ENCODE measurements around the gene L3MBTL3. TPM values are rescaled to one million over a fixed set of nuclear protein-coding genes. Genes with fewer than 3 reads are reported as not detected.
"Not testable (repeated sequence)": the region's sequence is repeated elsewhere in the genome, so short reads cannot be mapped to it uniquely, and the experiment has no call there.

L3MBTL3 gene
- total RNA-seq, 2 experiments from 2014 or later: 15.4 to 25.6 TPM

GRCh38 chr6:130113201-130113710 is 94.9 kb downstream of the L3MBTL3 start:
- DNase-seq: no peak
- Mint-ChIP-seq H3K9me3 (ENCODE audit: low read depth) (no peaks in the 10 kb centered on the region), H3K27me3 (no peaks in the 10 kb centered on the region), H3K27ac (no peak overlapping the region), H3K36me3 (peaks cover 46% of the 10 kb centered on the region), H3K4me3 (no peak overlapping the region), H3K4me1 (peaks cover 2% of the 10 kb centered on the region)
- ATAC-seq: no peak
- CTCF ChIA-PET: interaction anchor here (1.7 kb wide), 1 partner anchor 25 kb away, joined by 3 read pairs; no protein-coding TSS in a partner anchor

DNA sequence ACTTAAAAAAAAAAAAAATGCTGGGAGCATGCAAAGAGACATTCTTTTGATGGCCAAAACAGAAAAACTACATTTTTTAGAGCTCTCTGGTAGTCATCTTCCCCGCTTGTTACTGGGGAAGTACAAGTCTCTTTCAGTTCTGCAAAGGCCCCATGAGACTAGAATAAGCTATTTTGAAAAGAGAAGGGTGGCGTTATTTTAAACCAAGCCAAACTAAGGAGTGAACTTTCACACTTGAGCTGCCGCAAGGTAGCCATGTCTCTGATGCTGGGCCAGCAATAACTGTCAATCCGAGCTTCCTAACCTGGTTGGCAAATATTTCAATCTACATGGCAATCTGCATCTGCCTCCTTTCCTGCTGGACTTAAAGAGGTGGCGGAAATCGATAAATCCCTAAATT is 96.7 kb downstream of the L3MBTL3 start:
- H3K36me3 Mint-ChIP-seq: peaks cover 37% of the 10 kb centered on the region
- ATAC-seq (no peak), DNase-seq (no peak)
- no peak overlapping the region for H3K4me3 Mint-ChIP-seq
- no peak overlapping the region for H3K27ac Mint-ChIP-seq
- peaks cover 2% of the 10 kb centered on the region for H3K4me1 Mint-ChIP-seq
- no peaks in the 10 kb centered on the region for H3K9me3 Mint-ChIP-seq (ENCODE audit: low read depth)
- CTCF ChIA-PET: no interaction called here
- H3K27me3 Mint-ChIP-seq: no peaks in the 10 kb centered on the region

- no peak overlapping the region for H3K27ac Mint-ChIP-seq
- peaks cover 3% of the 10 kb centered on the region for H3K4me1 Mint-ChIP-seq
Measured at GRCh38 chr6:130116273-130116672, 97.9 kb downstream of the L3MBTL3 start.

GRCh38 chr6:130117187-130117701 is 98.9 kb downstream of the L3MBTL3 start:
- H3K27me3 Mint-ChIP-seq; ATAC-seq; H3K4me1 Mint-ChIP-seq; H3K4me3 Mint-ChIP-seq; H3K27ac Mint-ChIP-seq; DNase-seq; H3K9me3 Mint-ChIP-seq (ENCODE audit: low read depth): not testable (repeated sequence)
- CTCF ChIA-PET: interaction anchor here (0.7 to 0.8 kb wide), 2 partner anchors 18 to 136 kb away, joined by 3 read pairs; no protein-coding TSS in a partner anchor
- peaks cover 30% of the 10 kb centered on the region for H3K36me3 Mint-ChIP-seq

More at GRCh38 chr6:130116273-130116672, 97.9 kb downstream of the L3MBTL3 start:
- H3K4me3 Mint-ChIP-seq: no peak overlapping the region
- peaks cover 36% of the 10 kb centered on the region for H3K36me3 Mint-ChIP-seq
- no peaks in the 10 kb centered on the region for H3K27me3 Mint-ChIP-seq
- DNase-seq: no peak
- no peaks in the 10 kb centered on the region for H3K9me3 Mint-ChIP-seq (ENCODE audit: low read depth)
- no peak for ATAC-seq
- CTCF ChIA-PET: no interaction called here

GRCh38 chr6:130118236-130118635 is 99.9 kb downstream of the L3MBTL3 start:
- Mint-ChIP-seq H3K36me3 (peaks cover 31% of the 10 kb centered on the region), H3K4me1 (peaks cover 3% of the 10 kb centered on the region), H3K27me3 (no peaks in the 10 kb centered on the region), H3K27ac (no peak overlapping the region), H3K9me3 (ENCODE audit: low read depth) (no peaks in the 10 kb centered on the region), H3K4me3 (no peak overlapping the region)
- CTCF ChIA-PET: interaction anchor here (0.8 kb wide), 1 partner anchor 17 kb away, joined by 3 read pairs; no protein-coding TSS in a partner anchor
- no peak for ATAC-seq
- DNase-seq: no peak

DNA sequence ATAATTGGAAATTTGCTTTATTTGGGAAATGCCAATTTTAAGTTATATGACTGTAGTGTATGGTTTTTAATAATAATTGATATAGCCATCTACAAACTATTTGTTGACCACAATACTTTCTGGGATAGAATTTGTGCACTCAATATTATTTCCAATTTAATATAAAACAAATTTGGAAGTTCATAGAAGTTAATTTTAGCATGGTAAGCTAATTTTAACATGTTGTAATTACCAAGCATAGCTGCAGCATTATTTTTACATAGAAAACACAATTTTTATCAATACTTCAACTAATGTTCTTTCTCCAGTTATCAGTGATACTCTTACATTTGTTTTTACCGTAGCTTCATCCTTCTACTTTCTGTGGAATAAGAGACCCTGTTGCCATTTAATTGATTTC is 100.8 kb downstream of the L3MBTL3 start:
- H3K9me3 Mint-ChIP-seq (ENCODE audit: low read depth): no peaks in the 10 kb centered on the region
- H3K27ac Mint-ChIP-seq: no peak overlapping the region
- H3K27me3 Mint-ChIP-seq: no peaks in the 10 kb centered on the region
- H3K4me3 Mint-ChIP-seq: no peak overlapping the region
- CTCF ChIA-PET: no interaction called here
- peaks cover 3% of the 10 kb centered on the region for H3K4me1 Mint-ChIP-seq
- ATAC-seq: no peak
- peaks cover 31% of the 10 kb centered on the region for H3K36me3 Mint-ChIP-seq
- no peak for DNase-seq

GRCh38 chr6:130120731-130121130 is 102.3 kb downstream of the L3MBTL3 start:
- DNase-seq (no peak), ATAC-seq (no peak)
- CTCF ChIA-PET: no interaction called here
- Mint-ChIP-seq H3K27ac (no peak overlapping the region), H3K4me3 (no peak overlapping the region), H3K36me3 (peaks cover 33% of the 10 kb centered on the region), H3K4me1 (peaks cover 3% of the 10 kb centered on the region), H3K27me3 (no peaks in the 10 kb centered on the region), H3K9me3 (ENCODE audit: low read depth) (no peaks in the 10 kb centered on the region)

GRCh38 chr6:130122243-130122642 is 103.9 kb downstream of the L3MBTL3 start:
- H3K9me3 Mint-ChIP-seq (ENCODE audit: low read depth): no peaks in the 10 kb centered on the region
- DNase-seq (no peak), ATAC-seq (no peak)
- peaks cover 8% of the 10 kb centered on the region for H3K4me1 Mint-ChIP-seq
- H3K27ac Mint-ChIP-seq: no peak overlapping the region
- CTCF ChIA-PET: no interaction called here
- no peak overlapping the region for H3K4me3 Mint-ChIP-seq
- no peaks in the 10 kb centered on the region for H3K27me3 Mint-ChIP-seq
- peaks cover 33% of the 10 kb centered on the region for H3K36me3 Mint-ChIP-seq

DNA sequence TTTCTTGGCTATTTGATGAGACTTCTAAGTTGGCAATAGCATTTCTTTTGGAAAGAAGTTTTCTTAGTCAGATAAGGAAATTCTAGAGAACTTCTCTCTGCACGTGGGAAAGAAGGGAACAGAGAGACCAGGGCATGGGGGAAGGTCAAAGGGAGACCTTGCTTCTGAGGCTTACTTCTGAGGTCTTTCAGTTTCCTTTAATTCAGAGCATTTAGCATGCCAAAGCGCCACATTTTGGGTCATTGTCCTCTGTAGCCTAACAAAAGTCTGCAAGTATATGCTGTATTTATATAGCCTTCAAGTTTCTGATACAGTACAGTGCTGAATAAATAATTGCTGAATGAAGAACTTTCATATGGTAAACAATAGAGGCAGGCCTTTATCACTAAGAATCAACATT is 108.8 kb downstream of the L3MBTL3 start:
- ATAC-seq (no peak), DNase-seq (no peak)
- Mint-ChIP-seq H3K9me3 (ENCODE audit: low read depth) (no peaks in the 10 kb centered on the region), H3K4me3 (no peak overlapping the region), H3K27ac (no peak overlapping the region), H3K36me3 (peaks cover 50% of the 10 kb centered on the region), H3K27me3 (no peaks in the 10 kb centered on the region), H3K4me1 (peaks cover 37% of the 10 kb centered on the region)
- CTCF ChIA-PET: no interaction called here

DNA sequence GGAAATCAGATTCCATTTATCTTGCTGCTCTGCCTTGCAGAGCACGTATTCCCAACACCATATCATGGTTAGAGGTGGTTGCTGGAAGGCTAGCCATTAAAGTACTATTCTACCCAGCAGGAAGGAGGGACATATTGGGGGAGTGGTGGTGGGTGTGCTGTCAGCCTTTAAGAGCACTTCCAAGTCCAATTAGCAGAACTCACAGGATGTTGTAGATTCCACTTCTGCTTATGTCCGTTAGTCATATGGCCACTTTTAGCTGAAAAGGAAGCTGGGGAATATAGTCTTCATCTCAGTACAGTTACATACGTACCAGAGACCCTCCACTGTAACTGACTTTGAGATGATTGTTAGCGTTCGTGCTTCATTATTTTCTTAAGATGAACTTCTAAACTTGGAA is 109.9 kb downstream of the L3MBTL3 start:
- Mint-ChIP-seq H3K9me3 (ENCODE audit: low read depth) (no peaks in the 10 kb centered on the region), H3K36me3 (peaks cover 48% of the 10 kb centered on the region), H3K27me3 (no peaks in the 10 kb centered on the region), H3K4me3 (no peak overlapping the region), H3K27ac (no peak overlapping the region), H3K4me1 (peaks cover 46% of the 10 kb centered on the region)
- ATAC-seq (no peak), DNase-seq (no peak)
- CTCF ChIA-PET: no interaction called here

GRCh38 chr6:130129762-130130246 is 111.4 kb downstream of the L3MBTL3 start:
- Mint-ChIP-seq H3K9me3 (ENCODE audit: low read depth) (no peaks in the 10 kb centered on the region), H3K4me1 (peaks cover 58% of the 10 kb centered on the region), H3K27me3 (no peaks in the 10 kb centered on the region), H3K36me3 (peaks cover 55% of the 10 kb centered on the region), H3K27ac (no peak overlapping the region), H3K4me3 (no peak overlapping the region)
- DNase-seq (no peak), ATAC-seq (no peak)
- CTCF ChIA-PET: interaction anchor here (1.0 kb wide), 1 partner anchor 43 kb away, joined by 3 read pairs; no protein-coding TSS in a partner anchor

GRCh38 chr6:130132286-130132701 is 113.9 kb downstream of the L3MBTL3 start:
- ATAC-seq (peak; percentile 89), DNase-seq (peak; percentile 91)
- Mint-ChIP-seq H3K36me3 (peaks cover 60% of the 10 kb centered on the region), H3K9me3 (ENCODE audit: low read depth) (peaks cover 4% of the 10 kb centered on the region), H3K4me1 (peaks cover 68% of the 10 kb centered on the region), H3K27me3 (no peaks in the 10 kb centered on the region), H3K27ac (peak overlapping the region; percentile 92), H3K4me3 (peak overlapping the region; percentile 62)
- CTCF ChIA-PET: interaction anchor here (0.6 to 1.6 kb wide), 5 partner anchors 51 to 234 kb away, joined by 3 to 7 read pairs (median 3); partner anchors contain the start of gene SAMD3

- ATAC-seq (peak; percentile 7), DNase-seq (no peak)
- Mint-ChIP-seq H3K9me3 (ENCODE audit: low read depth) (peaks cover 6% of the 10 kb centered on the region), H3K27ac (peak overlapping the region; percentile 33), H3K27me3 (no peaks in the 10 kb centered on the region), H3K4me3 (no peak overlapping the region), H3K36me3 (peaks cover 60% of the 10 kb centered on the region), H3K4me1 (peaks cover 85% of the 10 kb centered on the region)
- CTCF ChIA-PET: interaction anchor here (0.7 to 1.8 kb wide), 5 partner anchors 17 to 148 kb away, joined by 3 to 6 read pairs (median 3); partner anchors contain the start of gene SAMD3
Measured at GRCh38 chr6:130134582-130134981, 116.2 kb downstream of the L3MBTL3 start.

- no peak for ATAC-seq
- Mint-ChIP-seq H3K4me1 (peaks cover 70% of the 10 kb centered on the region), H3K36me3 (peaks cover 60% of the 10 kb centered on the region), H3K27ac (peak overlapping the region; percentile 29), H3K4me3 (no peak overlapping the region), H3K9me3 (ENCODE audit: low read depth) (peaks cover 6% of the 10 kb centered on the region), H3K27me3 (no peaks in the 10 kb centered on the region)
- CTCF ChIA-PET: interaction anchor here (1.2 kb wide), 1 partner anchor 146 kb away, joined by 3 read pairs; no protein-coding TSS in a partner anchor
- DNase-seq: no peak
Measured at GRCh38 chr6:130136798-130137197, 118.4 kb downstream of the L3MBTL3 start.

Data from activated CD8-positive, alpha-beta memory T cell treated with anti-CD3 and anti-CD28 coated beads, Interleukin-2, amount 10 ng/mL, durations not matched to agents 7 days and 5 days (primary cell).